Suprapubic skin (tissue), 4 donors: ENCODE results near the gene EGFL7.

Experiments
- POLR2A ChIP-seq, 2 donors: fragments of 450-650 bp; IDR thresholded peaks; one replicate each; pipeline ENCODE4 v1.6.1; 2017; ENCODE audit warnings: antibody characterized with exemption in 2 of 2, mild to moderate bottlenecking in 2 of 2, moderate library complexity in 2 of 2
- POLR2AphosphoS5 ChIP-seq, 3 donors: sonication (generic); formaldehyde crosslinking; IDR thresholded peaks; one replicate each; pipeline ENCODE4 v1.6.1; 2017; ENCODE audit warnings: antibody characterized with exemption in 3 of 3

DNA sequence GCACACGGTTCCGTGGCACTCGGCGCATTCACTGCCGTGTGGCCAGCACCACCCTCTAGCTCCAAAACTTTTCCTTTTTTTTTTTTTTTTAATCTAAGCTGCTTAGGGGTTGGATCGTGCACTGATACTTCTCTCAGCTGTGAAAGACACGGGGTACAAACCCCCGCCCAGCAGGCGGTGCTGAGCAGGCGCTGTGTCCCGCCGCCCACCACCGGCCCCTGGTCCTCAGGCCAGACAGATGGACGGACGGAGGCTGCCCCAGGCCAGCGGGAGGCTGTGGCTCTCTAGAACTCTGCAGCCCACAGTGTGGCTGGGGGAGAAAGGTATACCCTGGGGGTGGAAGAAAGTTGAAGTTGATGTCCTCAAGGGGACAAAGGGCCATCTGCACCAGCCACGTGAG, 18.3 kb downstream of the EGFL7 start:
- TF ChIP-seq POLR2A (IDR thresholded peaks at IDR 0.05): no peak
- no peak for TF ChIP-seq POLR2AphosphoS5 (IDR thresholded peaks at IDR 0.05)
